Bone marrow (tissue), 2 donors: ENCODE results near the gene VTN.
A peak's percentile ranks its signal among the peaks of the same experiment; 100 is the strongest.

Experiments used
- DNase-seq, 2 donors: peaks; one replicate each; lab custom pipeline; 2025; lab: John Stamatoyannopoulos, UW

The VTN gene

GRCh38 chr17:28320215-28321061 lies 49.7 kb downstream of the VTN start:
- DNase-seq = no peak

DNA sequence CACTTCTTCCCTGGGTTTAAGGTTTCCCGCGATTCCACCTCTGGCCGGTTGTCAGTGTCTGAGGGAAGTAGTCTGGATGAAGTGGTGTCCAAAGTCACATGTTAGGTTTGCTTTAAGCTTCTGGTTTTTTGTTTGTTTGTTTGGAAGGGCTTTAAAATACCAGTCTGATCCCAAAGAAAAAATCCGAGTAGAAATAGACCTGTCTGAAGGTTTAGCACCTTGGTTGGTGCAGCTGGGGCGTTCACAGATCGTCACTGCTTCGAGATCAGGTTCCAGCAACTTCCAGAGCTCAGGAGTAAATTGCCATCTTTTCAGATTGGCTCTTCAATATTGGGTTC lies 50.5 kb downstream of the VTN start:
- no peak for DNase-seq

GRCh38 chr17:28318759-28319597 lies 51.1 kb downstream of the VTN start, which contains the start of gene TMEM97:
Gene TMEM97, plus strand, starts transcription at chr17:28319200. Its CDS starts 40 bp downstream, at chr17:28319240.
- peak; percentile 58 to 93 for DNase-seq

GRCh38 chr17:28317966-28318758 lies 51.9 kb downstream of the VTN start:
- DNase-seq = no peak
